DND-41 (cell line): ENCODE data around the gene TRAK1.

Experiments used
- ATAC-seq: fragments of 200-7000 bp; cut with Tn5 transposase; 3 replicates; pipeline ENCODE4 v1.9.1; 2021; ENCODE audit warnings: low read depth; ENCODE audit not compliant: insufficient read depth
- DNase-seq: peaks from one replicate; pipeline ENCODE4 v3.0.0-alpha.2; 2020
- H2AFZ ChIP-seq: 2 replicates; pipeline ENCODE4 v1.6.0; 2012; ENCODE audit warnings: low read depth, low read length
- H3K27ac ChIP-seq: 2 replicates; pipeline ENCODE4 v1.5.1; 2012; ENCODE audit warnings: low read length, inconsistent platforms
- H3K27me3 ChIP-seq: fragments of 200-600 bp; sonication (generic); 2 replicates; pipeline ENCODE4 v1.6.0; 2012; ENCODE audit warnings: low read length, mild to moderate bottlenecking, inconsistent platforms; ENCODE audit not compliant: insufficient read depth, poor library complexity
- H3K36me3 ChIP-seq: 2 replicates; pipeline ENCODE4 v1.5.1; 2012; ENCODE audit warnings: low read length, inconsistent platforms; ENCODE audit not compliant: insufficient read depth
- H3K4me1 ChIP-seq: 2 replicates; pipeline ENCODE4 v1.5.1; 2012; ENCODE audit warnings: mild to moderate bottlenecking, low read length; ENCODE audit not compliant: insufficient read depth
- H3K4me2 ChIP-seq: 2 replicates; pipeline ENCODE4 v1.6.0; 2012; ENCODE audit warnings: mild to moderate bottlenecking, moderate library complexity, low read length, inconsistent platforms; ENCODE audit not compliant: insufficient read depth
- H3K4me3 ChIP-seq, 2 experiments: fragments of 200-600 bp in 1 of 2; shearing (Covaris generic) in 1 of 2; 2 replicates each; pipeline ENCODE4 v1.5.1; 2012 to 2016; ENCODE audit warnings: inconsistent platforms in 2 of 2, low read length in 2 of 2, mild to moderate bottlenecking in 2 of 2, low read depth in 1 of 2, moderate library complexity in 1 of 2
- H3K79me2 ChIP-seq: 2 replicates; pipeline ENCODE4 v1.6.0; 2012; ENCODE audit warnings: low read length, inconsistent platforms; ENCODE audit not compliant: insufficient read depth
- H3K9ac ChIP-seq: 2 replicates; pipeline ENCODE4 v1.6.0; 2012; ENCODE audit warnings: low read depth, mild to moderate bottlenecking, inconsistent platforms, low read length, moderate library complexity
- H3K9me3 ChIP-seq: 2 replicates; pipeline ENCODE4 v1.5.1; 2012; ENCODE audit warnings: low read length, moderate library complexity, mild to moderate bottlenecking, inconsistent platforms; ENCODE audit not compliant: insufficient read depth, severe bottlenecking
- H4K20me1 ChIP-seq: 2 replicates; pipeline ENCODE4 v1.6.0; 2012; ENCODE audit warnings: low read length; ENCODE audit not compliant: insufficient read depth
- CTCF ChIP-seq: IDR thresholded peaks from 2 replicates; pipeline ENCODE4 v1.5.1; 2012; ENCODE audit warnings: borderline replicate concordance, low read length, moderate library complexity, mild to moderate bottlenecking; ENCODE audit not compliant: poor library complexity, severe bottlenecking; ENCODE audit errors: extremely low read depth
- EZH2 ChIP-seq: IDR thresholded peaks from 3 replicates; pipeline ENCODE4 v1.6.1; 2012; ENCODE audit warnings: borderline replicate concordance, low read depth, mild to moderate bottlenecking, moderate library complexity, low read length, inconsistent platforms; ENCODE audit not compliant: severe bottlenecking

Gene TRAK1

GRCh38 chr3:42166214-42166613 lies 75.1 kb downstream of the TRAK1 start:
- no peak overlapping the region for H2AFZ ChIP-seq
- no peak for TF ChIP-seq EZH2
- TF ChIP-seq CTCF, result no peak
- H3K9ac ChIP-seq, result no peak overlapping the region
- DNase-seq (no peak), ATAC-seq (no peak)
- no peak overlapping the region for H3K4me2 ChIP-seq
- H3K27me3 ChIP-seq, result no peaks in the 10 kb centered on the region
- H3K36me3 ChIP-seq, result no peaks in the 10 kb centered on the region
- peaks cover 40% of the 10 kb centered on the region for H3K79me2 ChIP-seq
- no peak overlapping the region for H3K4me3 ChIP-seq
- H3K4me1 ChIP-seq, result peaks cover 16% of the 10 kb centered on the region
- no peak overlapping the region for H3K27ac ChIP-seq
- 0 out of 2 replicates have a peak, but pooled peaks cover 3% of the 10 kb centered on the region for H4K20me1 ChIP-seq
- no peaks in the 10 kb centered on the region for H3K9me3 ChIP-seq

GRCh38 chr3:42166662-42167300 lies 75.6 kb downstream of the TRAK1 start:
- 0 out of 2 replicates have a peak, but pooled peaks cover 3% of the 10 kb centered on the region for H4K20me1 ChIP-seq
- H3K79me2 ChIP-seq, result peaks cover 36% of the 10 kb centered on the region
- H3K4me2 ChIP-seq, result no peak overlapping the region
- peaks cover 15% of the 10 kb centered on the region for H3K4me1 ChIP-seq
- DNase-seq (no peak), ATAC-seq (no peak)
- H3K36me3 ChIP-seq, result no peaks in the 10 kb centered on the region
- no peak overlapping the region for H3K4me3 ChIP-seq
- no peak overlapping the region for H3K9ac ChIP-seq
- no peak overlapping the region for H2AFZ ChIP-seq
- TF ChIP-seq CTCF (no peak), EZH2 (no peak)
- H3K27ac ChIP-seq, result no peak overlapping the region
- H3K27me3 ChIP-seq, result no peaks in the 10 kb centered on the region
- no peaks in the 10 kb centered on the region for H3K9me3 ChIP-seq

GRCh38 chr3:42169579-42170120 lies 78.5 kb downstream of the TRAK1 start:
- no peaks in the 10 kb centered on the region for H4K20me1 ChIP-seq
- H3K27ac ChIP-seq, result no peak overlapping the region
- peaks cover 32% of the 10 kb centered on the region for H3K4me1 ChIP-seq
- no peaks in the 10 kb centered on the region for H3K9me3 ChIP-seq
- H2AFZ ChIP-seq, result no peak overlapping the region
- H3K4me2 ChIP-seq, result no peak overlapping the region
- no peak overlapping the region for H3K9ac ChIP-seq
- TF ChIP-seq EZH2 (no peak), CTCF (no peak)
- DNase-seq (no peak), ATAC-seq (no peak)
- H3K79me2 ChIP-seq, result peaks cover 31% of the 10 kb centered on the region
- H3K27me3 ChIP-seq, result no peaks in the 10 kb centered on the region
- H3K36me3 ChIP-seq, result no peaks in the 10 kb centered on the region
- no peak overlapping the region for H3K4me3 ChIP-seq
